HG03095 (cell line): ENCODE data around the gene ARHGEF37.

Source experiments
- ATAC-seq: cut with Tn5 transposase; IDR thresholded peaks from one replicate; pipeline ENCODE4 v1.9.1; 2021; ENCODE audit warnings: moderate library complexity; ENCODE audit not compliant: unreplicated experiment

ARHGEF37 gene

DNA sequence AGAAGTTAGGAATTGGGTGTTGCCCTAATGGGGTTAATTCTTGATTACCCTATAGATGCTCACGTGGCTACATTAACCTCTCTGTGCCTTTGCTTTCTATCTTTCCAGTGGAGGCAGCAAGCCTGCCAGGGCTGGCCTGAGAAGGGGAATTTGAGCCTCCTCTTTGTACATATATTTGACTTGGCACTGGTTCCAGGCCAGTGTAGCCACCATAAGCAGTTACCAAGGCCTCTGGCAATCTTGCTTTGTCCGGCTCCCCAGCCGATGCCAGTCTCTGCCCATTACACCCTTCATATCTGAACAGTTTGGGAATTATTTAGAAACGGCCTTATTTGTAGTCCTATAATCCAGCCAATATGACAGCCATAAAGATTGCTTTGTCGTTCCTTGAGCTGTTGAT is 90.2 kb downstream of the ARHGEF37 start:
- ATAC-seq, result no peak

DNA sequence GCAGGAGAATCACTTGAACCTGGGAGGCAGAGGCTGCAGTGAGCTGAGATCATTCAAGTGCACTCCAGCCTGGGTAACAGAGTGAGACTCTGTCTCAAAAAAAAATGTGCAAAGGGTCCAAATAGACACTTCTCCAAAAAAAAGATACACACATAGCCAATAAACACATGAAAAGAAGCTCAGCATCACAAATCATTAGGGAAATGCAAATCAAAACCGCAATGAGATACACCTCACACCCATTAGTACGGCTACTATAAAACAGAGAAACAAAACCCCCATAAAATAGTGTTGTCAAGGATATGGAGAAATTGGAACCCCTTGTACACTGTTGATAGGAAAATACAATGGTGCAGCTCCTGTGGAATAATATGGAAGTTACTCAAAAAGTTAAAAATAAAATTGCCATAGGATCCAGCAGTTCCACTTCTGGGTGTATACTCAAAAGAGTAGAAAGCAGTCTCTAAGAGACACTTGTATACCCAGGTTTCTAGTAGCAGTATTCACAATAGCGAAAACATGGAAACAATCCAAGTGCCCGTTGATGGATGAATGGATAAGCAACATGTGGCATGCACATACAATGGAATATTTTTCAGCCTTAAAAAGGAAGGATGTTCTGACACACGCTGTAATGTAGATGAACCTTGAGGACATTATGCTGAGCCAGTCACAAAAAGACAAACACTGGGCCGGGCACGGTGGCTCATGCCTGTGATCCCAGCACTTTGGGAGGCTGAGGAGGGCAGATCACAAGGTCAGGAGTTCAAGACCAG is 91.6 kb downstream of the ARHGEF37 start:
- ATAC-seq, result no peak

DNA sequence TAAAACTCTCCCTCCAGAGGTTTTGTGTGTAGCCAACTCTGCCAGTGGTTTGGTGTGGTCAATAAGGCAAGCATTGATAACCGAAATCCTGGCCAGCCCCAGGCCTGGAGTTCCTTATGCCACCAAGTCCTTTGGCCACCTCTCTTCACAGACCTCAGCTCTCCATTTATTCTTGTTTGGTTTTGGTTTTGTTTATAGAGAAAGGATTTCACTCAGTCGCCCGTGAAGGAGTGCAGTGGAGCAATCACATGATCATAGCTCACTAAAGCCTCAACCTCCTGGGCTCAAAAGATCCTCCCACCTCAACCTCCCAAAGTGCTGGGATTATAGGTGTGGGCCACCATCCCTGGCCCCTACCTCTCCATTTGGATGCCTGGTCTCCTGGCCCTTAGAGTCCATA is 93.4 kb downstream of the ARHGEF37 start:
- peak; percentile 52 for ATAC-seq

DNA sequence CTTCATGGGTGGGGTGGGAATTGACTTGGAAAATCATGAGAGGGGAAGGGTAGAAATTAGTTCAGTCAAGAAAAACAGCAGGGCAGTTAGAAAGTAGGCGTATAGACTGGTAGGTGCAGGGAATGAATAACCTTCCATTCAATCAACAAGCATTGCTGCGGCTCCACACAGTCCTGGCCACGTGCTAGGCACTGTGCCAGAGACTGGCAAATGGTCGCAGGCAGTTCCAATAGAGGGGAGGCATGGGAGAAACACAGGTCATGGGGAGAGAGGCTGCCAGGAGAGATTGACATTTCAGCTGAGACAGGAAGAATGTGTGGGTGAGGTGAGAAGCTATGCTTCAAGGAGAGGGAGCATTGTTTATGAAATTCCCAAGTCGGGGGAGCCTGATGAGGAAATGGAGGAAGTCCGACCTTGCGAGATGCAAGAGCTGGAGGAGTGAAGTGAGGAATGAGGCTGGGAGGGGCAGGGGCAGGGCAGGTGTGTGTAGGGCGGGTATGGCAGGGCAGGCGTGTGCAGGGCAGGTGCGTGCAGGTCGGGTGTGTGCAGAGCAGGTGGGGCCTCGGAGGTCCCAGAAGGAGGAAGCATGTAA is 94.4 kb downstream of the ARHGEF37 start:
- ATAC-seq, result no peak

DNA sequence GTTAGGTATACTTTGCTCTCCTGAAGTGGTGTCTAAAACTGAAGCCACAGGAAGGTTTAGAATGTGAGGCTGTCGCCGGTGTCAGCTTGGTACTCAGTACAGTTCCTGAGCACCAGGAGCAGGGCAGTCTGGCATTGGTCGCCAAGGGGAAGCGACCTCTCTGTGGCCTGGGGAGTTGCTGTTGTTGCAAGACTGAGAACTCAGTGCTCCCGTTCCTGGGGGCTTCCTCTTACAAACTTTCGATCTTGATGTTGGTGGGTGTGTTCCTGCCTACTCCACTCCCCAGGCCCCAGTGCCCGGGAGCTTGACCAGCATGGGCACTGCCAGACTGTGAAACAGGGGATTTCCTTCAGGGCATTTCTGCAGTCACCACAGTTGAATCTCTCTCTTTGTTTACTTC is 96.4 kb downstream of the ARHGEF37 start:
- ATAC-seq, result no peak

DNA sequence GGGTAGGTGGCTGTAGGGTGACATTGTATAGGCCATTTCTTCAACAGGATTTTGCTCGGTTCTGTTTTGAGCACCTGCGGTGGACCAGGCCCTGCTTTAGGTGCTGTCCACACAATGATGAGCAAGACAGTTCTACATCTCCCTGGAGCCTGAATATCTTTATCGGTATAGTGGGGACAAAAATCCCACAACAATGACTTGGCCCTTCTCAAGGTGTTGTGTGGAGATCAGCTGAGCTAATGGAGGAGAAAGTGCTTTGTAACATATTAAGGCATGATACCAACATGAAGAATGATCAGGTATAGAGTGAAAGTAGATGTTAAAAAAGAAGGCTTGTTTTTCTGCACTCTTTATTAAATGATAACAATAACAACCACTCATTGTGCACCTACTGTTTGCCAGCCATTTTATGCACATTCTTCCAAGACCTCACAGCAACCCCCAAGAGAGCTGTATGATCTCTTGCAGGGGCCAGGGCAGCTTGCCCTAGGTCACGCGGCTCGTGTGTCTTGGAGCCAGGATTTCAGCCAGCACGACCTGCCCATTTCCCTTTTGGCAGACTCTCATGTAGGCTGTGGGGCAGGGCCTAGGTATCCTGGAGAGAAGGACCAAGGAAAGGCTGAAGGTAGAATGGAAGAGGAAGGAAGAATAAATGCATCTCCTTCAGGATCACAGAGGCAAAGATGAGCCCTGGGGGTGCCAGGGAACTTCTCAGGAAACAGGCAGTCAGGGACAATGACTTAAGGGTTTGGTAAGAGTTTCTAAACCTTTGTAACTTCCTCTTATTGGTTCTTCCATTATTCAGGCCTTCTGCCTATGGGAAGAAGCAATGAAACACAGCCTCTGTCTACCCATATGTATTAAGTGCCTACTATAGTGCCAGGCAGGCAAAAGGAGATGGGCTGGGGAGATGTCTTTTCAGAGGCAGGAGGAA is 98.8 kb downstream of the ARHGEF37 start:
- peak; percentile 41 for ATAC-seq

DNA sequence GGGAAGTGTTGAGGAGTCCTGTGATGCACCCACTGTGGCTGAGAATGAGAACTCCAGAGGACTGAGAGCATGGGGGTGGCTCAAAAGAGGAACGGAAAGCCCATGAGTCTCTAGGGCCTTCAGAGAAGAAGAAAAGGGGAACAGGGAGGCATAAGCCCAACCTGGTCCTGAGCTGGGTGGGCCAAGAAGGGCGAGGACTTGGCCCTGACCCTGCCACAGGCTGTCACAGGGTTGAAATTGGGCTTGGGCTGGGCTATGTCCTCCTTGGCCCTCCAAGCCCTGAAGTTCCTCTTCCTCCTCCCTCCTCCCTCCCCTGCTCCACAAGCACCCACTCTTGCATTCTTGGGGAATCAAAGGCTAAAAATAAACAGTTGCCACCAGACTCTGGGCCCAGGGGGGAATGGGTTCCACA is 99.5 kb downstream of the ARHGEF37 start:
- peak; percentile 98 for ATAC-seq

DNA sequence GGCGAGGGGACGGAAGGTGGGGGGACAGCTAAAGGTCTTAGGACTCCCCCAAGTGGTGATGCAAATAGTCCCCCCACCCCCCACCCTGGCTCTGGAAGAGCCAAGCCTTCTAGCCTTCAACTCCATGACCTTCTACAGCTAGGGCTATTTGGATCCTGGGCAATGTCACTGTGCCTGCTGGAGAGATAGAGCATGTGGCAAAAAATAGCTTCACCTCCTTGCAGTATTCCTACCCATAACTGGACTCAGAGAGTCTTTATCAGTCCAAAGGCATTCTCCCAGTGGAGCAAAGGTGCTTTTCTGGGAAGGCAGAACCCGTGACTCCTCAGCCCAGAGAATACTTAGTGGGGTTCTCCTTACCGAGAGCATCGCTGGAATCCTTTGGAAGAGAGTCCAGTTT is 100.0 kb downstream of the ARHGEF37 start:
- ATAC-seq, result no peak

DNA sequence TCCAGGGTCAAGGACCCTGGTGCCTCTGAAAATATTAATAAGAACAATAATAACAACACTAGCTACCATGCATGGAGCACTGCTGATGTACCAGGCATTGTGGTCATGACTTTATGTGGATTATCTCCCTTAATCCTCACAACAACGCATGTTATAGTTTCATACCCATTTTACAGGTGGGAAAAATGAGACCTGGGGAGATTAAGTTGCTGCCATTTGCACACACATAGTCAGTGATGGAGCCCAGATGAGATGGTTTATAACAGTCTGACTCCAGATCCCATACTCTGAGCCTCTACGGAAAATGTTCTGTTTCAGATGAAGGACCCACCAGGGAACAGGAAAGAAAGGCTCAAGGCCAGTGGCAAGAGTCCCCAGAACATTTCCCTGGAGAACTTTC is 100.6 kb downstream of the ARHGEF37 start:
- no peak for ATAC-seq

DNA sequence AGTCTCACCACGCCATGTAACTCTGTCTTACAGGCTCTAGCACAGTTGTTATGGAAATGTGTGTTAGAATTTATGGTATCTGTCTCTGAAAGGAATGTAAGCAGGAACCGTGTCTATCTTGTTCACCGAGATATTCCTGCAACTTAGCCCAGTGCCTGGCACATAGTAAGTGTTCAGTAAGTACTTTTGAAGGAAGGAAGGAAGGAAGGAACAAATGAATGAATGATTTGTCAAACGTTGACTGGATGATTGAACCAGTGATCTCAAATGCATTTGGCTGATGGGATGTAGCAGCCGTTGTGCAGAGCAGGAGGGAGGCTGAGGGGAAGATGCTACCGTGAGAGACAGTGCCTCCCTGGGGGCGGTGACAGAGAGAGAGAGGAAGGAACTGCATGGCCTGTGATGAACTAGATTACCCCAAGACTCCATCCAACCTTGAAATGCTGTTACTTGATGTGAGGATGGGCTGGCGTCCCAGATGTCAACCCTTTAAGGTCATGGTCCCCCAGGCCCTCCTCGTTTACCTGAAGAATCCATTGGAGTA is 101.3 kb downstream of the ARHGEF37 start:
- no peak for ATAC-seq

DNA sequence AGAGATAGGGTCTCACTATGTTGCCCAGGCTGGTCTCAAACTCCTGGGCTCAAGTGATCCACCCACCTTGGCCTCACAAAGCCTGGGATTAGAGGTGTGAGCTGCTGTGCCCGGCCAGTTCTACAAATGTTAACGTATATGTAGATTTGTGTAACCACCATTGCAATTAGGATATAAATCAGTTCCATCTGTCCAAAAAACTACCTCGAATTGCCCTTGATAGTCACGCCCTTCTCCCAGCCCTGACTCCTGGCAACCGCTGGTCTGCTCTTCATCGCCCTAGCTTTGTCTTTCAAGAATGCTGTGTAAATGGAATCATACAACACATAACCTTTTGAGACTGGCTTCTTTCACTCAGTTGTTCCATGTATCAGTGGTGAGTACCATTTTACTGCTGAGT is 102.7 kb downstream of the ARHGEF37 start:
- ATAC-seq, result no peak

DNA sequence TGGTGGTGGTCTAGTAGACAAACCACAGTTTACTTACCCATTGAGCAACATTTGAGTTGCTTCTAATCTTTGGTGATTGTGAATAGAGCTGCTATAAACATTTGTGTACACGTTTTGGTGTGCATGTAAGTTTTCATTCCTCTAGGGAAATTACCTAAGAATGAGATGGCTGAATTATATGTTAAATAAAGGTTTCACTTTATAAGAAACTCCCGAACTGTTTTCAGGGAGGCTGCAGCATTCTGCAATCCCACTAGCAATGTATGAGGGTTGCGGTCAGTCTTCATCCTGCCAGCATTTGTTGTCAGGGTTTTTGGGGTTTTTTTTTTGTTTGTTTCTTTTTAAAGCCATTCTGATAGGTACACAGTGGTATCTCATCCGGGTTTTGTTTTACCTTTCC is 103.1 kb downstream of the ARHGEF37 start:
- no peak for ATAC-seq
